D721Med (cell line): ENCODE results near the gene ST6GALNAC5.

ENCODE experiments used
- DNase-seq: peaks from one replicate; pipeline ENCODE4 v3.0.0; 2011; ENCODE audit warnings: low spot score; ENCODE audit not compliant: insufficient read length
- FAIRE-seq: peaks from 2 replicates; lab custom pipeline; 2011; peaks lifted over from hg19 to GRCh38; lab: Jason Lieb, UNC
- TF ChIP-seq, protein P1 (sequence below): IDR thresholded peaks from 2 replicates; pipeline ENCODE4 v1.5.1; 2012; ENCODE audit warnings: mild to moderate bottlenecking, control low read depth; ENCODE audit not compliant: insufficient read depth; ENCODE audit errors: missing control alignments

Gene ST6GALNAC5

DNA sequence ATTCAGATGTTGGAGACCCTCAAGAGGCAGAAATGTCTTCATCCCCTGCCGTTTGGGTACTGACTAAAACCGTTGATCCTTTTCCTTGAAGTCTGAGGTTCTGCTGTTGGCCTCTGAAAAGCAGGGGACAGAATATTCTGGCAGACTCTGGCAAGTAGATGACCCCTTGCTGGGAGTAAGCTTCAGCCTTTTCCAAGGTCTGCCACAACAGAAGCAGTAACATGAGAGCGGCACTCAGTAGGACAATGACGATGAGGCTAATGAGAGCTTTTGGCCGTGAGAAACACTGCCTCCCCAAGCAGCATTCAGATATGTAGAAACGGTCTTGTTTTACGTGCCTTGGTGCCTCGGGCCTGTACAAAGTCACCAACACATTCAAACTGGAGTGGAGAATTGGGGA is 143.7 kb downstream of the ST6GALNAC5 start:
- no peak for DNase-seq
- no peak for FAIRE-seq
- TF ChIP-seq, protein P1, sequence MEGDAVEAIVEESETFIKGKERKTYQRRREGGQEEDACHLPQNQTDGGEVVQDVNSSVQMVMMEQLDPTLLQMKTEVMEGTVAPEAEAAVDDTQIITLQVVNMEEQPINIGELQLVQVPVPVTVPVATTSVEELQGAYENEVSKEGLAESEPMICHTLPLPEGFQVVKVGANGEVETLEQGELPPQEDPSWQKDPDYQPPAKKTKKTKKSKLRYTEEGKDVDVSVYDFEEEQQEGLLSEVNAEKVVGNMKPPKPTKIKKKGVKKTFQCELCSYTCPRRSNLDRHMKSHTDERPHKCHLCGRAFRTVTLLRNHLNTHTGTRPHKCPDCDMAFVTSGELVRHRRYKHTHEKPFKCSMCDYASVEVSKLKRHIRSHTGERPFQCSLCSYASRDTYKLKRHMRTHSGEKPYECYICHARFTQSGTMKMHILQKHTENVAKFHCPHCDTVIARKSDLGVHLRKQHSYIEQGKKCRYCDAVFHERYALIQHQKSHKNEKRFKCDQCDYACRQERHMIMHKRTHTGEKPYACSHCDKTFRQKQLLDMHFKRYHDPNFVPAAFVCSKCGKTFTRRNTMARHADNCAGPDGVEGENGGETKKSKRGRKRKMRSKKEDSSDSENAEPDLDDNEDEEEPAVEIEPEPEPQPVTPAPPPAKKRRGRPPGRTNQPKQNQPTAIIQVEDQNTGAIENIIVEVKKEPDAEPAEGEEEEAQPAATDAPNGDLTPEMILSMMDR, result no peak

- no peak for DNase-seq
- TF ChIP-seq, protein P1, result no peak
- FAIRE-seq, result no peak
Observed at GRCh38 chr1:77012066-77012465, 144.8 kb downstream of the ST6GALNAC5 start.

DNA sequence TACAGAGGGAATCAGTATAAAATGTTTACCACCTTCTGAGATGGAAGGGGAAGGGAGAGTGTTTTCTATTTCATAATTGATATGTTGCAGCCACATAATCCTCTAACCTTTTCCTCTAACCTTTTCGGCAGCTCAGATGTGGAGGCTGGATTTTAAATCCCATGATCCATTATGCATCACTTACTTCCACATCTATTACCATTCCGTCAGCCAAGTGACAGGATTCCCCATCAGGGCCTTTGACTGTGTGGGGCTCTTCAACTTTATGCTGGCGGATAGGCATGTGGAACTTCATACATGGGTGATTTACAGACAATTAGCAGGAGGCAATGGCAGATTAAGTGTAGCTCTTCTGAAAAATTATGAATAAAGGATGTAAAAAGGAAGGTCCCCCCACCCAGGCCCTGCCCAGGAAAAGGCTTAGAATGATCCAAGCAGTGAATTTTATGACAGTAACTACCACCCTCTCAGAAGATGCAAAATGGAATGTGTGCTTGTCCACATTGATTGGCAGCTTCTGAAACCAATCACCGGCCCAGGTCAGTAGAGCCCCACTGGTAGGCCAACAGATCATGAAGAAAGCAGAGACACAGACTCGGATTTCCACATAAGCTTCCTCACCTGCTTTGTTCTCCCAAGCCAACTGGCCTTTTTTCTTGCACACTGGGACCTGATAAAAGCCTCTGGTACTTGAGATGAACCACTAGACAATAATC is 147.0 kb downstream of the ST6GALNAC5 start:
- DNase-seq (no peak), FAIRE-seq (no peak)
- TF ChIP-seq, protein P1, result no peak

- no peak for DNase-seq
- no peak for FAIRE-seq
- TF ChIP-seq, protein P1, result no peak
Observed at GRCh38 chr1:77015748-77016341, 148.6 kb downstream of the ST6GALNAC5 start.

DNA sequence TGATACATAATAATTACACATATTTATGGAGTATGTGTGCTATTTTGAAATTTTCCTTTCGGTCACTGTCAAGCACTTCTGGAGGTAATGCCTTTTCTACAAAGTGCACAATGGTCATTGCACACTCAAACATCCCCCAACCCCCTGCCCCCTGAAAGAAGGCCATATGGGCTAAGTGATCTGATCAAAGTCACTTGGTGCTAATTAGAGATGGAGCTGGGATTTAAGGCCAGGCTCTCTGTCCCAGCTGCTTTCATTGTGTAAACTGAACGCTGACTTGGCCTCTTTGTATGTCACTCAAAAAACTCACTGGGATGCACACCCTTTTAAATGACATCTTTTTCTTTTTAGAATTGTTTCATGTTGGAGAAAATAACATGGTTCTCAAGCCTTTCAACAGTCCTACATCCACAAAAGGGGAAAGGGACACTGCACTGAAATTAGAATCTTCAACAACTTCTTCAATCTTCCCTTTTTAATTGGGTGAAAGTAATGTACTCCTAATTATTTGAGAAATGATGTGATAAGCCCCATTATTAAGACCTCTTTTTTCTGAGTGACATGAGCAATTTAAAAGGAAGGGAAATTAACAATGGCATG is 149.2 kb downstream of the ST6GALNAC5 start:
- FAIRE-seq (peak; percentile 91), DNase-seq (no peak)
- TF ChIP-seq, protein P1, result no peak

DNA sequence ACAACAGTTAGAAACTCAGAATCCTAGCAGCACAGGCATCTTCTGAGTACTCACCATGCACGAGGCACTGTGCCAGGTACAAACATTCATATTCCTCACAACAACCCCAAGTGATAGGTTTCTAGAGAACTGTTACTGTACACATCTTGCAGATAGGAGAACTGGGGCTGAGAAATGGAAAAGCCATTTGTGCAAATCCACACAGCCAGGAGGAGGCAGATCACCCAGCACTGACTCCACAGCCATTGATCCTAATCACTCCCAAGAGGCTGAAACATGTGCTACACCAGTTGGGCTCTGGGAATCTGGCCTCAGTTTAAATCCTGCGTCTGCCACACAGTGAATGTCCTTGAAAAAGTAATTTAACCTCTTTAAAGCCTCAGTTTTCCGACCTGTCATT is 151.0 kb downstream of the ST6GALNAC5 start:
- TF ChIP-seq, protein P1, result no peak
- DNase-seq, result no peak
- FAIRE-seq, result peak; percentile 71

DNA sequence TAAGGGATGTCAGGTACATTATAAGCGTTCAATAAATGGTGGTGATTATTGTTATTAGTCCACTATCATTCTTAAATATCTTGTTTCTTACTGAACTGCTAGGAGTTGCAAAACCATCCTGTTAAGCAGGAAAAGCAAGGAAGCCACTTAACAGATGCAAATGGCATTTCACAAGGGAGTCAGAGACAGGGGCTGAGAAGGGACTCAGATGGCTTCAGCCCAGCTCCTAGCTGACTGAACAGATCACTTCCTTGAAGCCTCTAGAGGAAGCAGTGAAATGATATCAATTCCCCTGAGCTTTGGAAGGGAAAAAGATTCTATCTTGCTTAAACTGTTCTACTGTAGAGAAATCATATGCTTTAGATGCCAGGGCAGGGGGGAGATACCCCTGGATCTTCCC is 151.5 kb downstream of the ST6GALNAC5 start:
- DNase-seq (no peak), FAIRE-seq (no peak)
- TF ChIP-seq, protein P1, result no peak
